Fibroblast of skin of left quadriceps (primary cell): Measurements from ENCODE around the gene TSPAN4.
A peak's percentile ranks its signal among the peaks of the same experiment; 100 is the strongest.

Experiments
- DNase-seq, 2 experiments: peaks; one replicate each; pipeline ENCODE4 v3.0.0-alpha.2; 2013; ENCODE audit warnings: low read depth in 2 of 2

The TSPAN4 gene

GRCh38 chr11:842370-843002 is at the start of gene TSPAN4, which contains the start of gene POLR2L:
Gene TSPAN4, plus strand, starts transcription at chr11:842852. Its CDS starts 7,453 bp downstream, at chr11:850305.
Gene POLR2L, minus strand, starts transcription at chr11:842529. Its CDS starts 21 bp downstream, at chr11:842508.
- peak; percentile 70 to 73 for DNase-seq

GRCh38 chr11:792873-793272 is 49.8 kb upstream of the TSPAN4 start:
- no peak for DNase-seq

- no peak for DNase-seq
Measured at GRCh38 chr11:793556-793955, 49.1 kb upstream of the TSPAN4 start.

GRCh38 chr11:794013-794765 is 48.5 kb upstream of the TSPAN4 start:
- no peak for DNase-seq

- DNase-seq, result no peak
Measured at GRCh38 chr11:794766-795633, 47.7 kb upstream of the TSPAN4 start.

- DNase-seq, result peak; percentile 43 to 49
Measured at GRCh38 chr11:795634-796564, 46.8 kb upstream of the TSPAN4 start.

- no peak for DNase-seq
Measured at GRCh38 chr11:796565-797295, 45.9 kb upstream of the TSPAN4 start.

GRCh38 chr11:797296-798092 is 45.2 kb upstream of the TSPAN4 start:
- DNase-seq, result peak; percentile 64 to 68

- peak; percentile 34 to 42 for DNase-seq
Measured at GRCh38 chr11:798093-798713, 44.4 kb upstream of the TSPAN4 start, which contains the start of gene SLC25A22. Gene SLC25A22, minus strand, starts transcription at chr11:798281. Its CDS starts 3,275 bp downstream, at chr11:795006.

- DNase-seq, result no peak
Measured at GRCh38 chr11:799641-800316, 42.9 kb upstream of the TSPAN4 start.

- no peak for DNase-seq
Measured at GRCh38 chr11:800473-800872, 42.2 kb upstream of the TSPAN4 start.

- DNase-seq, result no peak
Measured at GRCh38 chr11:801097-801780, 41.4 kb upstream of the TSPAN4 start.

- DNase-seq, result no peak
Measured at GRCh38 chr11:802018-802617, 40.5 kb upstream of the TSPAN4 start.

GRCh38 chr11:802693-803466 is 39.8 kb upstream of the TSPAN4 start:
- no peak for DNase-seq

GRCh38 chr11:803467-803742 is 39.2 kb upstream of the TSPAN4 start:
- DNase-seq, result no peak

- DNase-seq, result no peak
Measured at GRCh38 chr11:803770-804598, 38.7 kb upstream of the TSPAN4 start.
